G401 (cell line): ENCODE measurements around the gene HNRNPA2B1. TPM values are rescaled to one million over a fixed set of nuclear protein-coding genes. Genes with fewer than 3 reads are reported as not detected.
"Not testable (repeated sequence)": the region's sequence is repeated elsewhere in the genome, so short reads cannot be mapped to it uniquely, and the experiment has no call there.

Experiments used
- DNase-seq: peaks from one replicate; pipeline ENCODE4 v3.0.0-alpha.2; 2015; ENCODE audit warnings: low spot score
- in situ Hi-C: cut with HindIII; loops from 2 replicates; pipeline ENCODE4 v1.10.0; 2016; ENCODE audit warnings: low sequenced_read_pairs, mixed read lengths
- total RNA-seq: library from RNA; depleted of rRNA; stranded (reverse); fragments of >200 nt; shearing (Covaris generic); gene quantifications from 2 replicates; pipeline ENCODE4 v1.2.3, GENCODE V29; 2014

Gene HNRNPA2B1
- total RNA-seq, 1 experiment from 2014 or later, result 358 TPM

DNA sequence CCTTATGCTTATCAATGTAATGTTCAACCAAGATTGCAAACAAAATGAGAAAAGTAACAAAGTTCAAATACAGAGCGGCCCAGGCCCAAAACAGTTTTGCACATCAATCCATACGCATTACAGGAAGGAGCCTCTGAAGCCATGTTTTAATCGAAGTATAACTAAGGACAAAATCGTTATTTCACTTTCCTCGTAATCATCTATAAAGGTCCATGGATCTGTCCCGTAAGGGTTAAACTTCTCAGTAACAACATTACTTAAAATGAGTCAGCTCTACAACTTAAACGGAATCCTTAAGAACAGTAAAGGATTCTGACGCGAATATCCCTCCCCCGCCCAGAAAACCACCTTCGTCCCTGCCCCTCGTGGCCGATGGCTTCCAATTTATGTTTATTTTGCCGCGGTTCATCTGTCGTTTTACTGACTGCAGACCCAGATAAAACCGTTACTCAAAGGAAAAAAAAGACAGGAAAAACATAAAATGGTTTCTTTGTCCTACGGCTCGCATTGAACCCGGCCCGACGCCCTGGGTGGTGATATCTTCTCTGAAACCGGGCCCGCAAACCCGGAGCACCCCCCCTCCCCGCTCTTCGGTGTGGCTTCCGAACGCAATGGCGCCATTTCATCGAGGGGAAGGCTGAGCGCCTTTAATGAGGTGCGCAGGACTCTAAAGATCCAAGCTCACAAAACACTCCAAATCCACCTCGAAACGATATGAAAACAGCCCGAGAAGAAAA is 1.1 kb downstream of the HNRNPA2B1 start:
- DNase-seq, result peak; percentile 76

GRCh38 chr7:26198781-26199169 is 1.8 kb downstream of the HNRNPA2B1 start:
- in situ Hi-C loops, result no loop called here
- no peak for DNase-seq

More for the DNA sequence above, 1.1 kb downstream of the HNRNPA2B1 start:
- in situ Hi-C loops, result no loop called here

DNA sequence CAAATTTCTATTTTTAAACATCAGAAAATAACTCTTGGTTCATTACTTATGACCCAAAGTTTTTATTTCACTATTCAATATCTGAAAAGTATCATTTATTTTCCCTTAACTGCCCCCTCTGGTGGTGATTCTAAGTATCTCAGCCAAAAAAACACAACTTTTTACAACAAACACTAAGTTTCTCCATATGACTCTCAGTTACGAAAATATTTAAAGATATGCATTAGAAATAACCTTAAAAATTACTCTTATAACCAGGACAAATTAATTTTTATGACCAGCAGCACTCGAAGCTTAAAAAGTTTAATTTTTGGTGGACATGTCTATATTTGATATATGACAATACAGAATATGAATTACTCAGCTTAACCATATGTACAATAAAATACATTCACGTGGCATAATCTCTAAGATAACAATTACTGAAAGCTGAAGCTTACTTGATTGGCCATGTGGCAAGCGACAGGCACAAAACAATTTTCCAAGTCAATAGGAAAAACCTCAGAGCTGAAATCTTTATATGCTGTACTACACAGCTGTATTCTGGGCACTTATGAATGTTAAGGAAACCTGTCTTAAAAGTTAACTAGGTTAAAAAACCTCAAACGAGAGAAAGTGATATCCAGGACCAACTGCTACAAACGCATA is 2.3 kb downstream of the HNRNPA2B1 start:
- in situ Hi-C loops, result no loop called here
- DNase-seq, result no peak

- in situ Hi-C loops, result no loop called here
- DNase-seq, result no peak
These were observed 3.1 kb downstream of the HNRNPA2B1 start for GRCh38 chr7:26197153-26198115.

- no peak for DNase-seq
- in situ Hi-C loops, result no loop called here
These were observed 4.5 kb downstream of the HNRNPA2B1 start for GRCh38 chr7:26195867-26196657.

DNA sequence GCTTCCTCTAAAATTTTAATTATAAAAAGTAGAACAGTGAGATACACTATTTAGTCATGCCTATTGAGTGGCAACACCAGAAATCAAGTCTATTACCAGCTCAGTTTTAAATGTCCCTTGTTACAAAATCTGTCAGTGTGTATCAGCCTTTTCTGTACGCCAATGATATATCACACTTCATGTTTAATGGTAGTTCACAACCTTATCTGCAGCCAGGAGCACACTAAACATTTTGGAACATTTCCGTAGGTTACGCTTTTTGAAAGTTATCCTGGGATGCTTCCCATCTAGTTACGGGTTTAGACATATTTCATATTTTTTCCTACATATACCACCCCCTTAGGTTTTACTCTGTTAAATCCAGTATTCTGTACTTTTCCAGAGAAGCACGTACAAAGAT is 5.4 kb downstream of the HNRNPA2B1 start:
- in situ Hi-C loops, result no loop called here

DNA sequence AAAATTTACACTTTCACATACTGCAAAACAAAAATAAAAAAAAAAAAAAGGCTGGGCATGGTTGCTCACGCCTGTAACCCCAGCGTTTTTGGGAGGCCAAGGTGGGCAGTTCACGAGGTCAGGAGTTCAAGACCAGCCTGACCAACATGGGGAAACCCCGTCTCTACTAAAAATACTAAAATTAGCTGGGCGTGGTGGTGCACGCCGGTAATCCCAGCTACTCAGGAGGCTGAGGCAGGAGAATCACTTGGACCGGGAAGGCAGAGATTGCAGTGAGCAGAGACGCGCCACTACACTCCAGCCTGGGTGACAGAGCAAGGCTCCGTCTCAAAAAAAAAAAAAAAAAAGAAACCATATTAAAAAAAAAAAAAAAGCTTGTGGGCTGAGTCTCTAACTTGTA is 5.8 kb downstream of the HNRNPA2B1 start:
- in situ Hi-C loops, DNase-seq: not testable (repeated sequence)

More for the DNA sequence above, 5.4 kb downstream of the HNRNPA2B1 start:
- DNase-seq, result no peak

DNA sequence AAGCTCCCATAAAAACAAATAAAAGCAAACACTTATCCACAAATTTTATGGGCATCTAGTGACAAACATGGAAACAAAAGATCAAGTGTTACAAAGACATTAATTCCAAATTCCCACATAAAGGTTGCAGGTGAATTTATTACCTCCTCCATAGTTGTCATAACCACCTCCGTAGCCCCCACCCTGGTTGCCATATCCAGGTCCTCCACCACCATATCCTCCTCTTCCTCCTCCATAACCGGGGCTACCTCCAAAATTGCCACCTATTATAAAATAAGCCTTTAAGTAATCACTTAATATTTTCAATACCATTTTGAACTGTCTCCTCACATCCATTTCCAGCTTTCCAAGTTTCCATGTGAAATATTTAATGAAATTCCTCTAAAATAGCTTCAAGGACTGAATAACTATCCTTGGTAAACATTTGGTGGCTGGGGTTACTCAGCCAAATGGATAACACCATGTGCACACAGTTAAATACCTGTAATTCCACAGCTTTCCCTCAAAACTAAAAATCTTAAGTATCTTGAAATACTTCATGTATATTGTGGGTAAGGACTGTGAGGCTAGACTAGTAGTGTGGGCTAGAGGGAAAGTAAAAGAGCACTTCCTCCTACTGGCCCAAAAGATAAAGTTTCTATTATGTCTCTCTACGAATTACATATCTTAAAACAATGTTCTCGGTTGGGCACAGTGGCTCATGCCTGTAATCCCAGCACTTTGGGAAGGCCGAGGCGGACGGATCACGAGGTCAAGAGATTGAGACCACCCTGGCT is 6.9 kb downstream of the HNRNPA2B1 start:
- in situ Hi-C loops, result no loop called here
- DNase-seq, result no peak

- DNase-seq, result no peak
- in situ Hi-C loops, result no loop called here
These were observed 8.0 kb downstream of the HNRNPA2B1 start for GRCh38 chr7:26192485-26193087.

GRCh38 chr7:26191974-26192479 is 8.5 kb downstream of the HNRNPA2B1 start:
- in situ Hi-C loops, result no loop called here
- DNase-seq, result no peak

- in situ Hi-C loops, result no loop called here
- no peak for DNase-seq
These were observed 9.1 kb downstream of the HNRNPA2B1 start for GRCh38 chr7:26191233-26191973.

GRCh38 chr7:26190417-26190869 is 10.1 kb downstream of the HNRNPA2B1 start:
- in situ Hi-C loops, result no loop called here
- no peak for DNase-seq

- in situ Hi-C loops, result loop anchor here (10.0 kb wide), 1 partner anchor 295 kb away; no protein-coding TSS in a partner anchor
- no peak for DNase-seq
These were observed 10.8 kb downstream of the HNRNPA2B1 start for GRCh38 chr7:26189697-26190096.

GRCh38 chr7:26188957-26189541 is 11.5 kb downstream of the HNRNPA2B1 start:
- DNase-seq, result no peak
- in situ Hi-C loops, result loop anchor here (10.0 kb wide), 1 partner anchor 294 kb away; no protein-coding TSS in a partner anchor

GRCh38 chr7:26188206-26188956 is 12.2 kb downstream of the HNRNPA2B1 start:
- in situ Hi-C loops, result loop anchor here (10.0 kb wide), 1 partner anchor 294 kb away; no protein-coding TSS in a partner anchor
- DNase-seq, result peak; percentile 59
